ENCODE data around the gene RAB3GAP2. TPM values are rescaled to one million over a fixed set of nuclear protein-coding genes. Genes with fewer than 3 reads are reported as not detected.
"Not testable (repeated sequence)": the region's sequence is repeated elsewhere in the genome, so short reads cannot be mapped to it uniquely, and the experiment has no call there.

Gene RAB3GAP2
- total RNA-seq, 1 donor from 2014 or later: 22.1 TPM

GRCh38 chr1:220170836-220171526, 101.3 kb downstream of the RAB3GAP2 start:
- intact Hi-C loops (cut with DNase I): no loop called here
- ATAC-seq (no peak), DNase-seq (ENCODE audit: missing footprints) (no peak)

GRCh38 chr1:220169887-220170286, 102.4 kb downstream of the RAB3GAP2 start:
- ATAC-seq; DNase-seq (ENCODE audit: missing footprints); intact Hi-C loops (cut with DNase I): not testable (repeated sequence)

GRCh38 chr1:220166853-220167252, 105.4 kb downstream of the RAB3GAP2 start:
- ATAC-seq: no peak
- intact Hi-C loops (cut with DNase I): no loop called here

GRCh38 chr1:220164517-220164916, 107.7 kb downstream of the RAB3GAP2 start:
- ATAC-seq (no peak), DNase-seq (ENCODE audit: missing footprints) (no peak)
- intact Hi-C loops (cut with DNase I): no loop called here

More at GRCh38 chr1:220166853-220167252, 105.4 kb downstream of the RAB3GAP2 start:
- DNase-seq (ENCODE audit: missing footprints): no peak

DNA sequence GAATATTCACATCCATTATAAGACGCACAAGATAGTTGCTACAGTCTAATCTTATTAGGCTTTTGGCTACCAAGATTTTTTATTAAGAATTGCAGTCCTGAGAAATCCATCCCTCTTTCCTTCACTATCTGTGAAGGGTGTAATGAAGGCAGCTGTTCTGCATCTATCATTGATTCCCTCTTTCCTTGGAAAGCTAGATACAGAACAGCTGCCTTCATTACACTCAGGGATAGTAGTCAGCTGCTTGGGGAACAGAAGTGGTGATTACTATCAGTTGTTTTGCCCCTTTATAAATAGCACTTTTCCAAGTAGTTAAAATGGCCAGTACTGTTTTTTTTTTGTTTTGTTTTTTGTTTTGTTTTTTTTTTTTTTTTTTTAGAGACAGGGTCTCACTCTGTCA, 108.1 kb downstream of the RAB3GAP2 start:
- DNase-seq (ENCODE audit: missing footprints) (no peak), ATAC-seq (peak; percentile 82)
- intact Hi-C loops (cut with DNase I): no loop called here

- intact Hi-C loops (cut with DNase I): no loop called here
- ATAC-seq (no peak), DNase-seq (ENCODE audit: missing footprints) (no peak)
These were observed 112.2 kb downstream of the RAB3GAP2 start for GRCh38 chr1:220160027-220160426.

DNA sequence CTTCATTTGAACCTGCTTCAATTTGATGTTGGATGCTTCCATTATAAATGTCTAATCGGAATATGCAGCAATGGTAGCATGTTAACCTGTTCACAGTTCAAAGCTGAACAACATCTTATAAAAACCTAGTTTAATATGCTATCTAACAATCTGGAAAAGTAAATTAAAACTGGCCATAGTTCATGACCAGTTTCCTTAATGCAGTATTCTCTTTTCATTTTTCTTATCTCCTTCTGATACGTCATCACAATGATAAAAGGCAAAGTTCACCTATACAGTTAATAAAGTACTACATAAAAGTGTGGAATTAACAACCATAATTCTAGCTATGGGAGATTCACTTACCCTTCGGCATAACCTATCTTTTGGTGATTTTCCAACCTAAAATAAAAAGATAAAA, 113.2 kb downstream of the RAB3GAP2 start:
- ATAC-seq (no peak), DNase-seq (ENCODE audit: missing footprints) (no peak)
- intact Hi-C loops (cut with DNase I): no loop called here

DNA sequence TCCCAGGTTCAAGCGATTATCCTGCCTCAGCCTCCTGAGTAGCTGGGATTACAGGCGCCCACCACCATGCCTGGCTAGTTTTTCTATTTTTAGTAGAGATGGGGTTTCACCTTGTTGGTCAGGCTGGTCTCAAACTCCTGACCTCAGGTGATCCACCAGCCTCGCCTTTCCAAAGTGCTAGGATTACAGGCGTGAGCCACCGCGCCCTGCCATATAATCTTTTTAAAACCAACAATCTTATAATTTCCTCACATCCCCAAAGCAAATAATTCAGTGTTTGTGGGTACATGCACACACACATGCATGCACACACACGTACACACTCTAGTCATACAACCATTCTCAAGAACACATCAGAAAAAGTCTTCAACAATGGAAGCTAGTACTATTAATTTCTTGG, 113.7 kb downstream of the RAB3GAP2 start:
- ATAC-seq; intact Hi-C loops (cut with DNase I); DNase-seq (ENCODE audit: missing footprints): not testable (repeated sequence)

DNA sequence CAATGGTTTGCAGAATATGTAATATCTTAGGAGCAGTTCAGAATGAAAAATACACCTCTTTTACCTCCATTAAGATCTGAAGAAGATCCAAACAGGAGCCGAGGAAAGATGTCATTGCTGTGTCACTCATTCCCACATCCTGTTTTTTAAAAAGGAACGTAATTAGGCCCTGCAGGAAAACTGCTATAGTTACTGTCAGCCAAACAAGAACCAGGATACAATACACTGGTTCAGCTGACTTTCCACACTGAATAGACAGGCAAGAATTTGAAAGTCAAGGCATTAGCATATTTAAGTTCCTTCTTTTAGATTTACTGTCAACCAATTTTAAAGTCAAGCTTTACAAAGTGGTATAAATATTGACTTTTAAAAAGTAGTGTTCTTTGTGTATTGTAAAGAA, 114.5 kb downstream of the RAB3GAP2 start:
- ATAC-seq (no peak), DNase-seq (ENCODE audit: missing footprints) (no peak)
- intact Hi-C loops (cut with DNase I): no loop called here

DNA sequence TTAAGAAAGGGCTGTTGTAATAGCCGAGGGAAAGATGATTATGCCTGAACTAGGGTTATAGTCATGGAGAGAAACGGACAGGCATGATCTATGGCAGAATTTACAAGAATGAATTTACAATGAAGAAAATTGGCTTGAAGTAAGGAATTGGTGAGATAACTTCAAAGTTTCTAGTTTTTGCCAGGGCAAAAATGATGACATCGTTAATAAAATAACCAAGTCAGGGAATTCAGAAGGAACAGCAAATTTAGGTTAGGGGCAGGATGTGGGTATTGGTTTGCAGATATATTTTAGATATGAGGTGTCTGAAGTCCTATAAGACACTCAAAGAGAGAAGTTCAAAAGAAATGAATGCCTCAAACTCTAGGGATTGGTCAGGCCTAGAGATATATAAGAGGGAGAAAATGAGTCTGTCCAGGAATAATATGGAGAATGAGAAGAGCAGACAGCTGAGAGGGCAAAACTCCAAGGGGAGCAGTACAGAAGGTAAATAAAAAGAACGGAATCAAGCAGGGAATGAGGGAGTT, 115.6 kb downstream of the RAB3GAP2 start:
- ATAC-seq (no peak), DNase-seq (ENCODE audit: missing footprints) (no peak)
- intact Hi-C loops (cut with DNase I): no loop called here

- DNase-seq (ENCODE audit: missing footprints): no peak
- intact Hi-C loops (cut with DNase I): no loop called here
- ATAC-seq: no peak
These were observed 119.1 kb downstream of the RAB3GAP2 start for GRCh38 chr1:220153147-220153546.

DNA sequence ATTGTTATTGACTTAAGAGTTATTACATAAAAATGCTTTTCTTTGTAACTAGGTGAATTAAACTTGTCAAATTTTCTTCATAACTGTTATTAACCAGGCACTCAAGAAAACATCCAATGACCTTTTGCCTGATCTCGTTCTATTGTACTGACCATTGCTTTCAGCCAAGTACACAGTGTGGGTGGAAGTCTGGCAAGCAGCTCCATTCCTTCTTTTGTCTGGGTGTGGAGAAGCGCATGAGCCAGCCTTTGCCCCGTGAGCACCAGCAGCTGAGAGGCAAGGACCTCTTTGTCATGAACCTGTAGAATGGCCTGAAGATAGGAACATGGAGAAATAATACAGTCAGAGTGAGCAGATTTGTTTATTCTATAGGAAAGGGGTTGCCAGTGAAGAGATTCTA, 120.8 kb downstream of the RAB3GAP2 start:
- no peak for DNase-seq (ENCODE audit: missing footprints)
- intact Hi-C loops (cut with DNase I): no loop called here

GRCh38 chr1:220149742-220150141, 122.5 kb downstream of the RAB3GAP2 start:
- intact Hi-C loops (cut with DNase I): no loop called here
- no peak for DNase-seq (ENCODE audit: missing footprints)
- ATAC-seq: no peak

More for the DNA sequence above, 120.8 kb downstream of the RAB3GAP2 start:
- ATAC-seq: peak; percentile 82

DNA sequence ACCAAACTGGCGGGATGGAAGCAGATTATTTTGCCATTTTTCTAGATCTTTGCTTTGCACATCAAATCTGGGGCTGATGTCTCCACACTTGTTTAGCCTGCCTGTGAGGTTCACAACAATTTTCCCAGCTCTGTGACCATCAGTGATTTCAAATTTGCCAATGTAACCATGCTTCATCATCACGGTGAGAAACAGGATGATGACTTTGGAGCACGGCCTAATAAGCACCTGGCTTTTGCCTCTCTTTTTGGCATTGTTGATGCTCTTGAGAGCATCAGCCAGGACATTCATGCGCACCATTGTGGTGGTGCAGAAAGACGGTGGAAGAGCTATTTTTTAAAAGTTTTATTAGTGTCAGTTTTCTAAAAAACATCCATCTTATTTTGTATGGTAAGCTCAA, 128.2 kb downstream of the RAB3GAP2 start:
- ATAC-seq (no peak), DNase-seq (ENCODE audit: missing footprints) (no peak)
- intact Hi-C loops (cut with DNase I): no loop called here

DNA sequence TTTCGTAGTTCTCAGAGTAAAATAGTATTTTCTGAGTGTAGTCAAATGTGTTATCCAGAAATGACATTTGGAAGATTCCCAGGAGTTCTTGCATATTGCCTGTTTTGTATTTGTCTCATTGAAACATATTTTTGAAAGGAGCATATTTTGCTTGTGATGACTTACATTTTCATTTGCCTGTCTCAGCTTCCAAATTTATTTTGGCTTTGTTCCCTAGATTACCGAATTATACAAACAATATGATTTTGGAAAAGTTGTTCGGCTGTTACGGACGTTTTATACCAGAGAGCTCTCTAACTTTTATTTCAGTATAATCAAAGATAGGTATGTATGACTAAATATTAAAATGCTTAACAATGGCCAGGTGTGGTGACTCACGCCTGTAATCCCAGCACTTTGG, 132.3 kb downstream of the RAB3GAP2 start:
- DNase-seq (ENCODE audit: missing footprints): no peak
- intact Hi-C loops (cut with DNase I): no loop called here
- ATAC-seq: no peak

DNA sequence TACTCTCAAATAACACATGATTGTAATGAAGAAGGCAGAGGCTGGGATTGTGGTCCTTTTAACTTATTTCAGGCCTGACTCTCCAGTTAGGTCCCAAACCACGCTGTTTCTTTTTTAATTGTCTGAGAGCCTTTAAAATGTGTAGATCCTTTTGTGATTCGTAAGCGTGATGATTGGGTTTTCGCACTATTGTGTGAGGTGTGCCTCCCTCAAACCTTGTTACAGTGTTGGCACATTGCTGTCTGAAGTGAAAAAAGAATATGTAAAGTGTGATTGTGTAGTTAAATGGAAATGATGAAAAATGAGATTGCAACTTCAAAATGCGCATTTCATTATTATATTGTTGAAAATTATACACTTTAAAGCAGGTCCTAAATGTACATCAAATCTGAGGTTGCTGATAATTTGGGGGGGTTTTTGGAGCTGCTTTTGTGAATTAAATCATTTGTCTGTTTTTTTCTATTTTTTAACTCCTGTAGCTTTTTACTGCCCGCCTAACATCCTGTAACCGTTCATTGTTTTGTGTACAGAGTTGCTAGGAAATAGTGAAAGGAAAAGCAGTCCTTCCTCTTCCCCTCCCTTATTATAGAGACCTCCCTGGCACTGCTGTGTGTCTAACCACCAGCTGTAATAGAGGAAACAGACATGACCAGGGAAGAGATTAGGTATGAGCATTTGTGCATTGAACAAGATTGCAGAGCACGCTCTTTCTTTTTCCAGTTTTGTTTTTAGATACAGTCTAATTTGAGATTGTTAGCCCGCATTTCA, 135.1 kb downstream of the RAB3GAP2 start:
- DNase-seq (ENCODE audit: missing footprints) (no peak), ATAC-seq (peak; percentile 88)
- intact Hi-C loops (cut with DNase I): no loop called here

- intact Hi-C loops (cut with DNase I): no loop called here
- ATAC-seq: no peak
- no peak for DNase-seq (ENCODE audit: missing footprints)
These were observed 136.5 kb downstream of the RAB3GAP2 start for GRCh38 chr1:220135755-220136154.

DNA sequence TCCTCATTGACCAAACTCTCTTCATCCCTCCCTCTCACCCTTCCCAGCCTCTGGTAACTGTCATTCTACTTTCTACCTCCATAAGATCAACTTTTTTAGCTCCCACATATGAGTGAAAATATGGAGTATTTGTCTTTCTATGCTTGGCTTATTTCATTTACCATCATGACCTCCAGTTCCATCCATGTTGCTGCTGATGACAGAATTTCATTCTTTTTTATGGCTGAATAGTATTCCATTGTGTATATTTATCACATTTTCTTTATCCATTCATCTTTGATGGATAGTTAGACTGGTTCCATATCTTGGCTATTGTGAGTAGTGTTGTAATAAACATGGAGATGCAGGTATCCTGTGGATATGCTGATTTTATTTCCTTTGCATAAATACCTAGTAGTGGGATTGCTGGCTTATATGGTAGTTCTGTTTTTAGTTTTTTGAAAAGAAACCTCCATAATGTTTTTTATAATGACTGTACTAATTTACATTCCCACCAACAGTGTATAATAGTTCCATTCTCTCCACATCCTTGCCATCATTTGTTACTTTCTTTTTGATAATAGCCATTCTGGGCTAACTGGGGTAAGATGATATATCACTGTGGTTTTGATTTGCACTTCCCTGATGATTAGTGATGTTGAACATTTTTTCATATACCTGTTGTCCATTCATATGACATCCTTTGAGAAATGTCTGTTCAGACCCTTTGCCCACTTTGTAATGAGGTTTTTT, 142.6 kb downstream of the RAB3GAP2 start:
- no peak for ATAC-seq
- intact Hi-C loops (cut with DNase I): no loop called here
- DNase-seq (ENCODE audit: missing footprints): no peak

GRCh38 chr1:220127076-220127475, 145.2 kb downstream of the RAB3GAP2 start:
- DNase-seq (ENCODE audit: missing footprints): no peak
- intact Hi-C loops (cut with DNase I): no loop called here
- no peak for ATAC-seq

All from Right ventricle myocardium inferior (tissue), 1 donor.